Measurements from ENCODE around the gene ACTL10. TPM values are rescaled to one million over a fixed set of nuclear protein-coding genes. Genes with fewer than 3 reads are reported as not detected.

ACTL10 gene
- total RNA-seq, 2 experiments from 2014 or later, result 4.2 to 4.7 TPM

GRCh38 chr20:33647603-33648395 is 18.9 kb upstream of the ACTL10 start:
- ChIA-PET CTCF (interaction anchor here (1.1 to 1.6 kb wide), 2 partner anchors 8 to 190 kb away, joined by 4 read pairs; no protein-coding TSS in a partner anchor), POLR2A (no interaction called here)

- POLR2A ChIA-PET, result no interaction called here
- CTCF ChIA-PET, result interaction anchor here (0.6 to 1.6 kb wide), 4 partner anchors 8 to 191 kb away, joined by 3 to 5 read pairs (median 4); no protein-coding TSS in a partner anchor
Observed at GRCh38 chr20:33648396-33649004, 18.2 kb upstream of the ACTL10 start.

- CTCF ChIA-PET, result interaction anchor here (0.6 to 1.6 kb wide), 4 partner anchors 9 to 192 kb away, joined by 3 to 5 read pairs (median 4); no protein-coding TSS in a partner anchor
Observed at GRCh38 chr20:33649201-33649681, 17.5 kb upstream of the ACTL10 start.

GRCh38 chr20:33650111-33650752 is 16.5 kb upstream of the ACTL10 start:
- ChIA-PET POLR2A (no interaction called here), CTCF (interaction anchor here (0.9 kb wide), 1 partner anchor 193 kb away, joined by 4 read pairs; no protein-coding TSS in a partner anchor)

More at GRCh38 chr20:33649201-33649681, 17.5 kb upstream of the ACTL10 start:
- POLR2A ChIA-PET, result no interaction called here

GRCh38 chr20:33650753-33651561 is 15.8 kb upstream of the ACTL10 start:
- CTCF ChIA-PET, result interaction anchor here (3.5 to 4.2 kb wide), 2 partner anchors 14 to 18 kb away, joined by 16 to 22 read pairs; partner anchors contain the start of gene ACTL10
- POLR2A ChIA-PET, result interaction anchor here (1.3 kb wide), 1 partner anchor 13 kb away, joined by 5 read pairs; no protein-coding TSS in a partner anchor

- ChIA-PET POLR2A (interaction anchor here (1.3 kb wide), 1 partner anchor 12 kb away, joined by 5 read pairs; no protein-coding TSS in a partner anchor), CTCF (interaction anchor here (3.5 to 4.2 kb wide), 2 partner anchors 13 to 17 kb away, joined by 16 to 22 read pairs; partner anchors contain the start of gene ACTL10)
Observed at GRCh38 chr20:33651562-33652048, 15.1 kb upstream of the ACTL10 start.

- ChIA-PET POLR2A (interaction anchor here (0.5 to 2.2 kb wide), 3 partner anchors 10 to 199 kb away, joined by 4 to 8 read pairs (median 5); no protein-coding TSS in a partner anchor), CTCF (interaction anchor here (0.5 to 4.2 kb wide), 5 partner anchors 12 to 208 kb away, joined by 3 to 22 read pairs (median 5); partner anchors contain the start of gene ACTL10)
Observed at GRCh38 chr20:33653218-33653899, 13.4 kb upstream of the ACTL10 start.

GRCh38 chr20:33653900-33654596 is 12.7 kb upstream of the ACTL10 start:
- POLR2A ChIA-PET, result interaction anchor here (0.5 to 2.2 kb wide), 3 partner anchors 10 to 199 kb away, joined by 4 to 8 read pairs (median 5); no protein-coding TSS in a partner anchor

GRCh38 chr20:33654680-33655161 is 12.0 kb upstream of the ACTL10 start:
- ChIA-PET POLR2A (interaction anchor here (2.2 kb wide), 1 partner anchor 9 kb away, joined by 8 read pairs; no protein-coding TSS in a partner anchor), CTCF (interaction anchor here (0.6 to 4.2 kb wide), 2 partner anchors 10 to 12 kb away, joined by 3 to 22 read pairs; partner anchors contain the start of gene ACTL10)

More at GRCh38 chr20:33653900-33654596, 12.7 kb upstream of the ACTL10 start:
- CTCF ChIA-PET, result interaction anchor here (1.0 to 4.2 kb wide), 3 partner anchors 11 to 209 kb away, joined by 3 to 22 read pairs (median 16); partner anchors contain the start of gene ACTL10

GRCh38 chr20:33655164-33655563 is 11.6 kb upstream of the ACTL10 start:
- CTCF ChIA-PET, result interaction anchor here (0.6 kb wide), 1 partner anchor 12 kb away, joined by 3 read pairs; the partner anchor contains the start of gene ACTL10
- POLR2A ChIA-PET, result no interaction called here

GRCh38 chr20:33656010-33656782 is 10.5 kb upstream of the ACTL10 start:
- CTCF ChIA-PET, result interaction anchor here (0.9 kb wide), 1 partner anchor 11 kb away, joined by 3 read pairs; no protein-coding TSS in a partner anchor
- POLR2A ChIA-PET, result no interaction called here

GRCh38 chr20:33656783-33657703 is 9.7 kb upstream of the ACTL10 start:
- CTCF ChIA-PET, result interaction anchor here (0.9 kb wide), 1 partner anchor 10 kb away, joined by 3 read pairs; no protein-coding TSS in a partner anchor

GRCh38 chr20:33657704-33658095 is 9.0 kb upstream of the ACTL10 start:
- ChIA-PET CTCF (no interaction called here), POLR2A (no interaction called here)

More at GRCh38 chr20:33656783-33657703, 9.7 kb upstream of the ACTL10 start:
- POLR2A ChIA-PET, result no interaction called here

GRCh38 chr20:33658510-33658909 is 8.2 kb upstream of the ACTL10 start:
- POLR2A ChIA-PET, result no interaction called here
- CTCF ChIA-PET, result interaction anchor here (0.5 kb wide), 1 partner anchor 83 kb away, joined by 3 read pairs; no protein-coding TSS in a partner anchor

GRCh38 chr20:33658929-33659328 is 7.8 kb upstream of the ACTL10 start:
- CTCF ChIA-PET, result interaction anchor here (0.5 kb wide), 1 partner anchor 84 kb away, joined by 3 read pairs; no protein-coding TSS in a partner anchor
- POLR2A ChIA-PET, result interaction anchor here (0.5 kb wide), 1 partner anchor 112 kb away, joined by 3 read pairs; no protein-coding TSS in a partner anchor
